Fibroblast of the aortic adventitia (primary cell): ENCODE measurements around the gene ZNF710. TPM values are rescaled to one million over a fixed set of nuclear protein-coding genes. Genes with fewer than 3 reads are reported as not detected.
A peak's percentile ranks its signal among the peaks of the same experiment; 100 is the strongest.
"Not testable (repeated sequence)": the region's sequence is repeated elsewhere in the genome, so short reads cannot be mapped to it uniquely, and the experiment has no call there.

ENCODE experiments used
- DNase-seq: peaks from one replicate; pipeline ENCODE4 v3.0.0-alpha.2; 2010; ENCODE audit warnings: low read depth
- H3K4me3 ChIP-seq: 2 replicates; pipeline ENCODE4 v1.5.1; 2011; ENCODE audit warnings: low read depth, mild to moderate bottlenecking, control low read depth, low read length, moderate library complexity
- total RNA-seq: library from RNA; depleted of rRNA; stranded (reverse); fragments of >200 nt; gene quantifications from 2 replicates; pipeline ENCODE4 v1.2.3, GENCODE V29; 2012; ENCODE audit warnings: low replicate concordance
- TF ChIP-seq, protein P1 (sequence below): IDR thresholded peaks from 2 replicates; pipeline ENCODE4 v1.5.1; 2011; ENCODE audit warnings: mild to moderate bottlenecking, low read length, control low read depth, inconsistent platforms; ENCODE audit not compliant: insufficient read depth

The ZNF710 gene
- total RNA-seq, 1 donor: 8.7 TPM

DNA sequence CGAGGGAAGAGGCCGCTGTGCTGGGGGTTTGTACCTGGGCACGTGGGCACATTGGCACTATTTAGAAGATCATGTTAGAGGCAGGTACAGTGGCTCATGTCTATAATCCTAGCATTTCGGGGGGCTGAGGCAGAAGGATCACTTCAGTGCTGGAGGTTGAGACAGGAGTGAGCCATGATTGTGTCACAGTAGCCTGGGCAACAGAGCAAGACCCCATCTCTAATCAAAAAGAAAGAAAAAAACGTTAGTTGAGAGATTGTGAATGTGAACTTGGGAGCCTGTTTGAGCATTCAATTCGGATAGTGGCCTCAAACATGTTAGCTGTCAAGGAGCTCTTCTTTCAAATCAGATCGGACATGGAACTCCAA is 64.5 kb downstream of the ZNF710 start:
- TF ChIP-seq, protein P1, sequence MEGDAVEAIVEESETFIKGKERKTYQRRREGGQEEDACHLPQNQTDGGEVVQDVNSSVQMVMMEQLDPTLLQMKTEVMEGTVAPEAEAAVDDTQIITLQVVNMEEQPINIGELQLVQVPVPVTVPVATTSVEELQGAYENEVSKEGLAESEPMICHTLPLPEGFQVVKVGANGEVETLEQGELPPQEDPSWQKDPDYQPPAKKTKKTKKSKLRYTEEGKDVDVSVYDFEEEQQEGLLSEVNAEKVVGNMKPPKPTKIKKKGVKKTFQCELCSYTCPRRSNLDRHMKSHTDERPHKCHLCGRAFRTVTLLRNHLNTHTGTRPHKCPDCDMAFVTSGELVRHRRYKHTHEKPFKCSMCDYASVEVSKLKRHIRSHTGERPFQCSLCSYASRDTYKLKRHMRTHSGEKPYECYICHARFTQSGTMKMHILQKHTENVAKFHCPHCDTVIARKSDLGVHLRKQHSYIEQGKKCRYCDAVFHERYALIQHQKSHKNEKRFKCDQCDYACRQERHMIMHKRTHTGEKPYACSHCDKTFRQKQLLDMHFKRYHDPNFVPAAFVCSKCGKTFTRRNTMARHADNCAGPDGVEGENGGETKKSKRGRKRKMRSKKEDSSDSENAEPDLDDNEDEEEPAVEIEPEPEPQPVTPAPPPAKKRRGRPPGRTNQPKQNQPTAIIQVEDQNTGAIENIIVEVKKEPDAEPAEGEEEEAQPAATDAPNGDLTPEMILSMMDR: no peak
- H3K4me3 ChIP-seq: no peak overlapping the region
- no peak for DNase-seq

DNA sequence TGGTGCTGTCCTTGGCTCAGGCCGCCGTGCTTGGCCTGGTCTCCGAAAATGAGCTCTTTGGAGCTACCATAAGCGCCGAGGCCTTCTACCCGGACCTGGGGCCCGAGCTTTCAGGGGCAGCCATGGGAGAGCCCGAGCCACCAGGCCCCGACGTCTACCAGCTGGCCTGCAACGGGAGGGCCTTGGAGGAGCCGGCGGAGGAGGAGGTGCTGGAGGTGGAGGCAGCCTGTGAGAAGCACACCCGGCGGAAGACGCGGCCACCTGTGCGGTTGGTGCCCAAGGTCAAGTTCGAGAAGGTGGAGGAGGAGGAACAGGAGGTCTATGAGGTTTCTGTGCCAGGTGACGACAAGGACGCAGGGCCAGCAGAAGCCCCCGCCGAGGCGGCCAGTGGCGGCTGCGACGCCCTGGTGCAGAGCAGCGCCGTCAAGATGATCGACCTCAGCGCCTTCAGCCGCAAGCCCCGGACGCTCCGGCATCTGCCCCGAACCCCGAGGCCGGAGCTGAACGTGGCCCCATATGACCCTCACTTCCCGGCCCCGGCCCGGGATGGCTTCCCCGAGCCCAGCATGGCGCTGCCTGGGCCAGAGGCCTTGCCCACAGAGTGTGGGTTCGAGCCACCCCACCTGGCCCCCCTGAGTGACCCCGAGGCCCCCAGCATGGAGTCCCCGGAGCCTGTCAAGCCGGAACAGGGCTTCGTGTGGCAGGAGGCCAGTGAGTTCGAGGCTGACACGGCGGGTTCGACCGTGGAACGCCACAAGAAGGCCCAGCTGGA is 66.2 kb downstream of the ZNF710 start:
- TF ChIP-seq, protein P1: no peak
- no peak for DNase-seq
- no peak overlapping the region for H3K4me3 ChIP-seq

GRCh38 chr15:90067953-90068606 is 67.0 kb downstream of the ZNF710 start:
- DNase-seq: no peak
- no peak overlapping the region for H3K4me3 ChIP-seq
- TF ChIP-seq, protein P1: no peak

DNA sequence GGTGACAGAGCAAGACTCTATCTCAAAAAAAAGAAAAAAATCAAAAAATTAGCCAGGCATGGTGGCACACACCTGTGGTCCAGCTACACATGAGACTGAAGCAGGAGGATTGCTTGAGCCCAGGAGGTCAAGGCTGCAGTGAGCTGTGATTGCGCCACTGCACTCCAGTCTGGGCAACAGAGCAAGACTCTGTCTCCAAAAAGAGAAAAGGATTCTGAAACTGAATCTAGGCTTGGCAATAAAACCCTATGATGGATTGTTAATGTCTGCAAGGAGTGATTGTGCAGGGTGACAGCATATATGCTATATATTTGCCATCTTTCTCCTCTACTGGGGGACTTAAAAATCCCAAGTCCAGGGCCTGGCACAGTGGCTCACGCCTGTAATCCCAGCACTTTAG is 69.5 kb downstream of the ZNF710 start:
- not testable (repeated sequence) for DNase-seq, H3K4me3 ChIP-seq

- DNase-seq: peak; percentile 86
- no peak overlapping the region for H3K4me3 ChIP-seq
- TF ChIP-seq, protein P1: peak; percentile 86
Observed at GRCh38 chr15:90071220-90071807, 70.2 kb downstream of the ZNF710 start.

- TF ChIP-seq, protein P1: no peak
- H3K4me3 ChIP-seq: no peak overlapping the region
- no peak for DNase-seq
Observed at GRCh38 chr15:90072978-90073640, 72.0 kb downstream of the ZNF710 start.

DNA sequence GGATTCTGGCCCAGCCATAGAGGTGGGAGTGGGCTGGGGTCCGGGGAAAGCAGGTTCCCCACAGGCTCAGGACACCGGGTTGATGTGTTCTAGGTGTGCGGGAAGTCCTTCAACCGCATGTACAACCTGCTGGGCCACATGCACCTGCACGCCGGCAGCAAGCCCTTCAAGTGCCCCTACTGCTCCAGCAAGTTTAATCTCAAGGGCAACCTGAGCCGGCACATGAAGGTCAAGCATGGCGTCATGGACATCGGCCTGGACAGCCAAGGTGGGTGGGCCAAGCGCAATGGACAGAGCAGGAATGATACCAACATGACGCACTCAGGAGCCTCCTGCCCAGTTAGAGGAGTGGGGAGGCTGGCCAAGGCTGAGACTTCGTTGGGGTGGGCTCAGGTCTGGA is 72.9 kb downstream of the ZNF710 start:
- TF ChIP-seq, protein P1: no peak
- DNase-seq: no peak
- no peak overlapping the region for H3K4me3 ChIP-seq
